Activated CD8-positive, alpha-beta memory T cell treated with anti-CD3 and anti-CD28 coated beads, Interleukin-2, amount 50 U/mL, for 24 hours (primary cell): ENCODE measurements around the gene ATG2A.

ENCODE experiments used
- DNase-seq: peaks from one replicate; pipeline ENCODE4 v3.0.0-alpha.2; 2020; ENCODE audit errors: extremely low read depth

The ATG2A gene

DNA sequence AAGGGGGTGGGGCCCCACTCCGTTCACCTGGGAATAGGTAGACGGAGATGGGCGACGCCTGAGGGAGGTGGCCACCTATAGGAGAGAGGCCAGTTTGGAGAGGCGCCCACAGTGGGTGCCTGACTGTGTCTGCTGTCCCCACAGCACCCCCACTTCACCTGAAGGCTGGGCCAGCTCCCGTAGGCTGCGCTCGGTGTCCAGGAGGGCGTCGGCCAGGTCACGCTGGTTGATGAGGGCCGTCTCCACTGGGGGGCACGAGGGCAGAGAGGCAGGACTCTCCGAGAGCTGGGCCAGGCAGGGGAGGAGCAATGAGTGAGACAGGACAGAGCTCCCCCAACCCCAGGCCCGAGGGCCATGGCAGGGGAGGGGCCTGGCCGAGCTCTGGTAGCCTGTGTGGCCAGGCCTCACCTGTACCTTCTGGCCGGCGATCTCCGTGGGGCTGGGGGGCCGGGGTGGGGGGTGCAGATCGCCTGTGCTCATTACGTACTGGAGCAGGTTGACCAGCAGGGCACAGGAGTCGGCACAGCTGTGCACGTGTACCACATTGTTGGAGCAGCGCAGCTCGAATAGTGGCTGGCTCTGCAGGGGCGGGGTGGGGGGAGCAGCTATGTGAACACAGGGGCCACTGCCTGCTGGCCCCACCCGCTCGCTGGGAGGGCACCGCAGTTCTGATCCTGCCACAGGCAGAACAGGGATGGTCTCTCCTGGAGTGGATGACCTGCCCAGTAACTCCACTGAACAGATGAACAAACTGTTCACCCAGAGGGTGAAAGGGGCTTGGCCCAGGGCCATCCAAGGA, 14.7 kb downstream of the ATG2A start:
- DNase-seq = no peak

DNA sequence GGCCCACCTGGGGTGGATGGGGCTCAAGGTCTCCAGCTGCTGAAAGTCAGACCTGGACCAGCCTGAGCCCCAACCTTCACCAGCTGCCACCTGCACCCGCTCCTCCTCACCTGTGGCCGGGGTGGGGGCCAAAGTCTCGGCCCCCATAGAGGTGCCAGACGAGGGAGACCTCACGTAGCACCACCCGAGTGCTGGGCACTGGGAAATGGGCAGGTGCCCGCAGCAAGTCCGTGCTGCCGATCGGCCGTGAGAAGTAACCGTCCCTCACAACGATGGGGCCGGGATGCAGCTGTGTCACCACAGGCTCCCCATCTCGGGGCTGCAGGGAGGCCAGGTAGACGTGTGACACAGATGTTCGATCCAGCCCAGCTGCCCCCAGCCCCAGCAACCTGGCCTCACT, 16.2 kb downstream of the ATG2A start:
- DNase-seq = no peak

DNA sequence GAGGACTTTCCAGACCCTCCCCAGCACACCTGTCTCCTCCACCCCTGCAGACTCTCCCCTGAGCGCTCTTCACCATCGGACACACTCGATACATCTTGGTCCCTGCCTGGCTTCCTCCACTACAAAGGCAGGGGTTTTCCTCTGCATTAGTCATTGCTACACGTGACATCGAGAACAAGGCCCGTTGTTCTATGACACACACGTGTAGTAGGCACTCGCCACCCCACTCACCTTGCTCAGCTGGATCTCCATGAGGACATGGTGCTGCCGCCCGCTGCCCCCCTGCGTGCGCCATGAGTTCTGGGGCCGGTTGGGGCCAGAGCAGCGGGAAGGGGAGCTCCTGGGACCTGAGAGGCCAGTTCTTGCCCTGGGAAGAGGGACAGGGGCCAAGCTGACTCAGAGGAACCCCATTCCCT, 16.7 kb downstream of the ATG2A start:
- no peak for DNase-seq

DNA sequence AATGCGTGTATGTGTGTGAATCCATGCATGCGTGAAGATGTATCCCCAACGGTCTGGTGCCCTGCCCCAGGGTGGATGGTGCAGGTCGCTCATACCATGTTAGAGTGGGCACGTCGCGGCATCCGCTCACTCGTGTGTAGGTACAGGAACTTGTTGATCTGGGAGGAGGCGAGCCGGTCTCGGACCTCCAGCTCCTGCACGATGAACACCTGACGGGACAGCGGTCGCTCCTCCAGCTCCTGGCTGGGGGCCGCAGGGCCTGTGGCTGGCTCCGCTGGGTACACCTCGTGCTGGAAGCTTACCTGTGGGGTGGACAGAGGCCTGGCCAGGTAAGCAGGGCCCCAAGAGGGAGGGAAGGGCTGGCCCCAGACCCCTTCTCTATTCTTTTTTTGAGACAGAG, 18.5 kb downstream of the ATG2A start:
- no peak for DNase-seq

DNA sequence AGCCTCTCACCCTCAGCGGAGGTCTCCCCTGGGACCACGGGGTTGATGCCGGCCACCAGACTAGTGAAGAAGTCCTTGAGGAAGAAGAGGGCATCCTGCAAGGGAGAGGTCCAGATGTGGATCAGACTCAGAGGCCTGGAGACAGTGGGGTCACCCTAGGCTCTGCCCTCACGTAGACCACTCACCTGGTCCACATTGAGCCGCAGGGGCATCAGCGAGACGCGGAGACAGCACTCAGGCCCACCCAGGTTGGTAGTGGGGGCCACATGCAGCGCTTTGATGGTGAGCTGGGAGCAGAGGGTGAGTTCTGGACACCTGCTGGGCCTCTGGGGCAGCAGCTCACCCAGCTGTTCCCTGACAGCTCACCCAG, 18.9 kb downstream of the ATG2A start:
- DNase-seq = no peak

DNA sequence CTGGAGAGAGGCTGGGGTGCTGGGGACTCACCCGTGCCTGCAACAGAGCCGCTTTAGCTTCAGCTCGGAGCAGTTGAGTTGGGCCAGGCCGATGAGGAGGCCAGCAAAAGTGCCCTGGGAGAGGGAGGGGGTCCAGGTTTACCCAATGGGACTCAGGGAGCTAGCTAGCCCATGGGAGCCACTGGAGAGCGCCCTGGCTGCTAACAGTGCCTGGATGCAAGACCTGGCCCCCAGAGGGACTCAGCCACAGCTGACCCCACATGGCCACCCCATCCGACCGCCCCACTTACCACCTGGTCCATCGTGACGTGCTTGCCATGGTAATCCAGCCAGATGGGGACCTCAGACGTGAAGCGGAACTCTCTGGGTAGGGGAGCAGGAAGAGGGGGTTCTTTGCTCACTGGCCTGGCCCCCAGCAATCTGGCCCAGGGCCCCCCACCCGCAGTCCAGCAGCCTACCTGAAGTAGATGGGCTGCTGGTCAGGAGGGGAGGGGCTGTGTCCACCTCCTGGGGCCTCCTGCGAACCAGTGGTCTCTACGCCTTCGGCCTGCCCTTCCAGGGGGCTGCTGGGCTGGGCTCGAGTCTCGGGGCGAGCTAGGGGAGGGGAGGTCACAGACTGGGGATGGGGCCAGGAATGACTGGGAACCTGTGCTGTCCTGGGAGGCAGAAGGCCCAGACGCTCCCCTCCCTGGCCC, 19.5 kb downstream of the ATG2A start:
- DNase-seq = no peak

DNA sequence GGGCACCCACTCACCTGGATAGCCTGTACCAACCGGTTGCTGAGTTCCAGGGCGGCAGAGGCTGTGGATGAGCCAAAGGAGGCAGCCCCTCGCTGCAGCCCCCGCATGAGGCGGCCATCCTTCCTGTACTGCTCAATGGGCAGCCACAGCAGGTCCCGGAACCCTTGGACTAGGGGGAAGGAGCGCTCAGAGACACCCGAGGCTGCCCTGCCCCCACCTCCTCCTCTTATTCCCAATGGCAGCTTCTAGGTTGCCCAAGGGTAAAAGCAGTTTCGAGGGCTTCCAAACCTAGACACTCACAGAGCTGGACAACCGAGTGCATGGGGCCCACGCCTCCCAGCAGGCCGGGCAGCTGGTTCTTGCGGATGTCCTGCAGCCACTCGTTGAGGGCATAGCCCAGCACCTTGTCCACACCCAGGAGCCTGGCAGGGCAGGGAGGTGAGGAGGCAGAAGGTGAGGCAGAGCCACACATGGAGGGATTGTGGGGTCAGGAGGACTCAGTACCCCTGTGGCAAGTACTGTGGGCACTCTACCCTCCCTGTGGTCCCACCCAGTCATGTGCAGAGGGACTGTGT, 20.5 kb downstream of the ATG2A start:
- no peak for DNase-seq

DNA sequence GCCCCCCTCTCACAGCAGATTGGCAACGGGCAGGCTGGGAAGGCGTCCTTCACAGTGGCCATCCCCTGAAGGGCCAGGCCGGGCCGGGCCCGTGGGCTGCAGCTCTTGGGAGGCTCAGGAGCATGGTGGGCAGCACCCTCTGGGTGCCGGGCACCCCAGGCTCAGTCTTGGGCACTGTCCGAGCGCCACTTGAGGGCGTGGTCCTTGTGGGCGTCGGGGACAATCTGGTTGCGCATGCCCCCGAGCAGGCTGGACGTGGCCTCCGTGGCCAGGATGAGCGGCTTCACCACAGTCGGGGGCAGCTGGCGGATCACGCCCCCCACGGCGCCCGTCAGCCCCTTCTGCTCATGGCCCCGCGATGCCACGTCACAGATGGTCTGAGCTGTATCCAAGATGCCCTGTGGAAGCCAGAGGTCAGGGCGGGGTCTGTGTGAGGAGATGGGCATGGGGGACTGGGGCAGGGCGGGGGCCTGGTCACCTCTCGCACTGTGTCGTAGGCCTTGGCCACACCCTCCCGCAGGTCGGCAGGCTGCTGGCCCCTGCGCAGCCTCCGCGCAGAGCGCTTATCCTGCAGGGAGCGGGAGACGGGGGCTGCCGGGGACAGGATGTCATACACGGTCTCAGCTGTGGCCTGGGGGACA, 22.1 kb downstream of the ATG2A start:
- no peak for DNase-seq

DNA sequence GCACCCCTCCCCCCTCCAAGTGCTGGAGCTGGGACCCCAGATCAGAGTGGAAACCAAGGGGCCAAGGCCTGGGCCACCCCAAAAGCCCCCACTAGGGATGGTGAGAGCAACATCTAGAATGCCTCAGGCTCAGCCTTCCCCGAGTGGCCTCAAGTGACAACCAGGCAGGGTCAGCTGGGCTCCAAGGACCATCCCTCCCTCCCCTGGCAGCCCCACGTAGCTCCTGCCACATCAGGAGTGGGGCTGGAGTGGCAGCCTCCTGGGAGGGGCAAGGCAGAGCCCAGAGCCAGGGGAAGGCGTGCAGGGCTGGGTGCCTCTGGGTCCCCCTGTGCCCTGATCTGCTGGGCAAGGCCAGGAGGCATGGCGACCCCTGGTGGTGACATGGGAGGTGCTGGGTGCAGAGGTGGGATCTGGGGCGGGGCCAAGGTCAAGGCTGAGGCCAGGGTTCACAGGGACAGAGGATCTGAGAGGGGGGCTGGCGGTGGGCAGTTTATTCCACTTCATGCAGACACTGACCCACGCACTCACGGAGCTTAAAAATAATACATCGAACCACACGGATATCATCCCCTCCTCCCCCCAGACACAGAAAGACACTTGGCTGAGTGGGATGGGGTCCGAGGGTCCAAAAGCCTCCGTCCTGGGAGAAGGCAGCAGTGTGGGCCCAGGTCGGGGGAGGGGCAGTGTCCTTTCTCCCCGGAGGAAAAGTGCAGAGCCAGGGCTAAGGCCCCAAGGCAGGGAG, 22.8 kb downstream of the ATG2A start:
- DNase-seq = peak; percentile 79

DNA sequence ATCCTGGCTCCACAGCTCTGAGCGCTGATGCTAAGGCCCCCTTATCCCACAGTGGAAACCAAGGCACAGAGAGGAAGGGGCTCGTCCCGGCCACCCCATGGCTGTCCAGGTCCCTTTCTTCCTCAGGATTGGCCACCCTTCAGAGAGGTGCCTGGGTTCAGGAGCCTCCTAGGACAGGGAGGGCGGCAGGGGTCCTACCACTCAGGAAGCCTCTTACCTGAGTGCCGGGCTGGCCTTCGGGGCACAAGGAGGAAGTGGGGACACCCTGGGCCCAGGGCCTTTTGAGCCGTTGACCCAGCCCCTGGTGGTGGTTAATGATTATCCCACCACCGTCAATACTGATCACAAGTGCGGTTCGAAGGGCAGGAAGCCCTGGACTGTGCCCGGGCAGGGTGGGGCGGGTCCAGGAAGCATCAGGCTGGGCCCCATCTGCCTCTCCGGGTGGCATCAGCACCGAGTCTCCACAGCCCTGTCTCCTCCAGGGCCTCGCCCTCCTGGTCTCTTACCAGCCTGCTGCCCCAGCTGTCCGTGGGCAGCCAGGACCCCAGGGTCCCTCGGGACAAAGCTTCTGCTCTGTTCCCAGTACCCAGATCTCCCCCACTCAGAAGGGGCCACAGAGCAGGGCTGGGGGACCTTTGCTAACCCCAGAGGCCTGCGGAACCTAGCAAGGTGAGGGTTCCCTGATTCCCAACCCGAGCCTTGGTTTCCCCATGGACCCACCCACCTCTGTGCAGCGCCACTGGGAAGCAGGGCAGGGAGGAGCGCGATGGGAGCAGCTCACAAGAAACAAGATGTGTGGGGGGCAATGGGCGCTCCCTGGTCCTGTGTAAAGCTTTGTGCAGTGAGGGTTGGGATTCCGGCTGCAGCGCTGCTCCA, 23.6 kb downstream of the ATG2A start:
- no peak for DNase-seq

DNA sequence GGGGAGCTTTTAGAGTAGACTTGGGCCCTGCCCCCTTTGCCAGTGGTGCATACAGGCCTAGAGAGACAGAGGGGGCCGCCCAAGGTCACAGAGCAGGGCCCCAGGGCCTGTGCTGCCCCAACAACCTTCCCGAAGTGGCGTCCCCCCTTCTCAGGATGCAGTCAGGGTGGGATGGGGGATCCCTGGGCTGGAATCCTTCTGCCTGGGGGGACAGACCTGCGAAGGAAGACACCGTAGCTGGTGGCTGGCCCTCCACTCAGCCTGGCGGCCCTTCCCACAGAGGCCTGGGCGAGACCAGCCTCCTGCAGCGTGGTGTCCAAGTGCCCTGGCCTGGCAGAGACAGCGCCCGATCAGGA, 24.2 kb downstream of the ATG2A start:
- DNase-seq = no peak

DNA sequence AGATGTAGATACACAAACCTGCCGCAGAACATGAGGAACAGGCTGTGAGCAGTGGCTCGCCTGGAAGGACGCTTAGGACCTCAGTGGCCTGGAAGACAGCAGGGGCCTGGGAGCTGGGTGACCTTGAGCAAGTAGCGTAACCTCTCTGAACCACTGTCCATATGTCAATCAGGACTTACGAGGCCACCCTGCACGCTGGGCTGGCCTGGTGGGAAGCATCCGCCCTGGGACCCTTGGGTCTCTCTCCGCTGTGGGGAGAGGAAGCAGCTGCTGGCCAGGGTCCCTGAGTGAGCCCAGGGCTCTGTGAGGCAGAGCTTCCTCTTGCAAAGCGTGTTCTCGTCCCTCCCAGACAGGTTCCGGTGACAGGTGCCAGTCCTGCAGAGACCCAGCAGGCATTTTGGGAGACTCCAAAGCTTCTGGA, 24.6 kb downstream of the ATG2A start:
- no peak for DNase-seq

DNA sequence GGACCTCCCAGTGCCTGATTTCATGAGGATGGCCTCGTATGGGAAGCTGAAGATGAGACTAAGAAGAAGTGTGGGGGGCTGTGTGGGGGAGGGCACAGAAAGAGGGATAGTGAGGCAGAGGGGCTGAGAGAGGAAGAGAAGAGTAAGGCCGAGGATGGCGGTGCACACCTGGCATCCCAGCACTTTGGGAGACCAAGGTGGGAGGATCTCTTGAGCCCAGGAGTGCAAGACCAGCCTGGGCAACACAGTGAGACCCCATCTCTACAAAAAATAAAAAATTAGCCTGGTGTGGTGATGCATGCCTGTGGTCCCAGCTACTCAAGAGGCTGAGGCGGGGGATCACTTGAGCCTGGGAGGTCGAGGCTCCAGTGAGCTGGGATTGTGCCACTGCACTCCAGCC, 25.1 kb downstream of the ATG2A start:
- no peak for DNase-seq

DNA sequence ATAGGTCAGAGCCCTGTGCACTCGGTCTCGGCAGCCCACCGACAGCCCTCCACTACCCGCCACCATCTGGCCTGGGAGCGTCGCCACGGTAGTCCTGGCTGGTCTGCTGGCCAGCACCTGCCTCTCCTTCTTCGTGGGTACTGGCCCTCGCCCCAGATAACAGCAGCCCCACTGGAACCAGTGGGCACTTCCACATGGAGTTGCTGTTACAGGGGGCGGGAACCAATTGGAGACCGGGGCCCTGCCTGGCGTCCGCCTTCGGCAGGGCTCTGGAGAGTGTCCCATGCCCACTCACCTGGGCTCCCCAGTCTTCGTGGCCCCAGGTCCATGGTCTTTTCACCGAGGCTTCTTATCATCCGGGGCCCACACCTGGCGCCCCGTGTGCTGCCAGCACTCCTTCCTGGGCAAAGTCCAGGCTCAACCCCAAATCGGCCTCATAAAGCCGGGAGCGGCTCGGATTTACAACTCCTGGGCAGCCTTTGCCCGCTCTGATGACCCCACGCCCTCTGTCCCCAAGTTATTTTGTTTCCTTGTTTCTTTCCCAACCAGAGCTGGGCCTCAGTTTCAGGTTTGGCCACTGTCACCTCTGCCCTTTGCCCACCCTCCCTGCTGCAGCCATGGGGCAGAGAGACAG, 25.7 kb downstream of the ATG2A start:
- no peak for DNase-seq

DNA sequence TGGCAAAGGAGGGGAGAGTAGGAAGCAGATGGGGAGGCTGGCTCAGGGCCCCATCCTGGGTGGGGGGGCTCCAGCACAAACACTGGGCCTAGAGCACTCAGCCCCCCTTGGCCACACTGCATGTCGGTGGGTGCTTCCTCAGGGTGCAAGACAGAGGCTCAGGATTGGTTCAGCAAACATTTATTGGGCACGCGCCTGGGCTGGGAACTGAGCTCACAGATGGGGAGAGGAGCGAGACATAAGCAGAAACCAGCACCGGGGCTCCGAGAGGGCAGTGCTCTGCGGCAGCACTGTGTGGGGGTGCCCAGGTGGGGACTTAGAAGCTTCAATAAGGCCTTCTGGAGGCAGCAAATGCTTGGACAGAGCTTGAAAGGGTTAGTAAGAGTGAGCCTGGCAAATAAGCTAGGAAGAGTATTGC, 26.5 kb downstream of the ATG2A start:
- no peak for DNase-seq

DNA sequence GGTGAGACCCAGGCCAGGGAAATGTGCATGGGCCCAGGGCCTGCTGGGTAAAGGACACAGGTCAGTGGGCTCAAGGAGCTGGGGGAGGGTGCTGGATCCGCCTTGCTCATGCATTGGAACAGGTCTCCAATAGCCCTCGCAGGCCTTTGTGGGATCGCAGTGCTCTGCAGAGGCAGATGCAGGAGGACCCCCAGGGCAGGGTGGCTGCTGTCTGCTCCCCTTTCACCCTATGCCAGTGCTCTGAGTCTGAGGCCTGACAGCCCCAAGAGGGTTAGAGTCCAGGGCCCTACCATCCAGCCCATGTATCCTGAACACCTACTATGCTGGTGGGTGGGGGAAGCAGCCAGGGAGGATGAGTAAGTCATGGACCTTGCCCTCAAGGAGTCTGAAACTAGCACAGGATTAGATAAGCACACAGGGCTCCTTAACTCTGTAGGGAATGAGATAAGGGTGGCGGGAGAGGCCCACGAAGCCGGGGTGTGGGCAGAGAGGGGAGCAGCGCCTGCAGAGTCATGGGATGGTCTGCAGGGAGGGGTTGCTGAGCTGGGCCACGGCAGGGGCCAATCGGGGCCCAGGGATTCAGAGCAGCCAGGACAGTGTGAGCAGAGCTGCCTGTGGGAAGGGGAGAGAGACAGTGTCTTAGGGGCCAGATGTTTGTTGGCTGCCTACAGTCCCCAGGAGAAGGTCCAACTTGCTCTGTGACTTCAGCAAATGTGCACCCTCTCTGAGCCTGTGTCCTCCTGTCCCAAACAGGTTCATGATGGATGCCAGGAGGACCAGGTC, 28.1 kb downstream of the ATG2A start:
- no peak for DNase-seq

DNA sequence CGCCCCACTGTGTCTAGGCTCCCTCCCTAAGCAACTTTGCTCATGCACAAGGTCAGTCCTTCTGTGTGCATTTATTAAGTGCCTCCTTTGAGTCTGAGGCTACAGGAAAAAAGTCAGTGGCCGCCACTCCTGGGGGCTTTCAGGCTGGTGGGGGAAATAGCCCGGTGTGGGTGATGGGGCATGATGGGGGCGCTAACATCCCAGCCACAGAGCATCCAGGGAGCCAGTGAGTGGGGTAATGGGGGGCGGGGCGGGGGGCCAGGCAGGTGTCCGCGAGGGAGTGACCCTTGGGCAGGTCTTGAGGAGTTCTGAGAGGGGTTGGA, 28.6 kb downstream of the ATG2A start:
- DNase-seq = no peak

DNA sequence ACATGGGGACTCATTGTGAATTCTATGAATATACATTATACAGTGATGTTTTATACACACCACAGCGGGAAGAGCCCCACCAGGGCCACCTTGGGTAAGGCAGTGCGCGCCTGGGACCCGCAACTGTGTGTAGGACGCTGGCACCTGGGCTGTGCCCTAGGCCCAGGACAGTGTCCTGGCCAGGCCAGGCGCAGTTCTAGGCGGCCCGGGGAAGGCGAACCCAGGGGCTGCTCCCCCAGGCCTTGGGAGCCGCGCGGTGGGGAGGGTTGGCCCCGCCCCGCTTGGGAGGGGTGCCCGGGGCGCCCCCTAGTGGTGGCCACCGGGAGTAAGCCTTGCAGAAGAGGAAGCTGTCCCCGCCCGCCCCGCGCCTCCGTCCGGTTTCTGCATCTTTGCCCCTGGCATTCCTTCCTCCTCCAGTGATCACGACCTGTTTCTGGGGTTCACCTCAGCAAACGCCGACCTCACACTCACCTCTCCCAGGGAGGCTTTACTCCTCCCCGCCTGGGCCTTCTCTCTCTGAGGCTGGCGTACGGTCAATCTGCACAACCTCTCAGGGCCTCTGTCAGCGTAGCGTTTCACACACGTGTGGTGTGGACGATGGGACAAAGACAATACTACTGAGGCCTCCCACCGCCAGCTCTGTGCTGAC, 29.1 kb downstream of the ATG2A start:
- DNase-seq = no peak

DNA sequence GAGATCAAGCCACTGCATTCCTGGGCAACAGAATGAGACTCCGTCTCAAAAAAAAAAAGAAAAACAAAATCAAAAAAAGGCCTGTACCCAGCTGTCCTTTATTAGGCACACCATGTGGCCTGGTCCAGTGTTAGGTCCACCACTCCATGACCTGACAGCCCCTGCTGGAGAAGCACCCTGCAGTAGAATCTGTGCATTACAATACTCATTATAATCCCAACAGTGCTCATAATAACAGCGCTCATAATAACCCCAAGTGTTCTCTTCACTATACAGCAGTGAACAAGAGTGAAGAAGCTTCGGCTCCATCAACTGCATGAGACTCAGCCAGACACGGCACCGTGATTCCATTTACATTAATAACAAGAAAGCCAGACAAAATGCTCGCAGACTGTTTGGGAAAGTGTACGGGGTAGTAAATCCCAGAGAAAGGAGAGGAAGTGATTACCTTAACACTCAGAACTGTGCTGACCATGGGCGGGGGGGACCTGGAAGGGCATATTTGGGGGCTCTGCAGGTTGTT, 29.7 kb downstream of the ATG2A start:
- DNase-seq = no peak
